HepG2 (cell line): ENCODE data around the gene NRAP. TPM values are rescaled to one million over a fixed set of nuclear protein-coding genes. Genes with fewer than 3 reads are reported as not detected.

Source experiments
- AHR ChIP-seq: IDR thresholded peaks from 2 replicates; pipeline ENCODE4 v1.6.1; 2018; ENCODE audit warnings: missing genetic modification reagents, missing compliant biosample characterization
- ASH2L ChIP-seq: fragments of 300-600, 200-600 bp; sonication (generic); IDR thresholded peaks from 2 replicates; pipeline ENCODE4 v1.7.0; 2017; ENCODE audit warnings: low read depth, mild to moderate bottlenecking, moderate library complexity, mixed read lengths, low read length; ENCODE audit not compliant: insufficient read length
- ATF7-NPFF ChIP-seq: sonication (generic); formaldehyde crosslinking; IDR thresholded peaks from 2 replicates; pipeline ENCODE4 v1.8.1; 2023; ENCODE audit warnings: mild to moderate bottlenecking, low read depth, missing genetic modification reagents, moderate library complexity
- DNMT3B ChIP-seq: conservative IDR thresholded peaks from 2 replicates; pipeline ENCODE4 v1.6.1; 2016; ENCODE audit warnings: missing biosample characterization, control low read depth
- HNRNPLL ChIP-seq: fragments of 200-400 bp; formaldehyde crosslinking; IDR thresholded peaks from 2 replicates; pipeline ENCODE4 v1.6.1; 2017; ENCODE audit warnings: mild to moderate bottlenecking, low read depth, low read length; ENCODE audit not compliant: poor library complexity, severe bottlenecking
- KAT7 ChIP-seq: IDR thresholded peaks from 2 replicates; pipeline ENCODE4 v1.6.1; 2018; ENCODE audit warnings: borderline replicate concordance, missing compliant biosample characterization
- MAFF ChIP-seq: IDR thresholded peaks from 2 replicates; pipeline ENCODE4 v1.6.1; 2011; ENCODE audit warnings: low read depth, low read length, improper control_type of control experiment
- MTF1 ChIP-seq: sonication (generic); formaldehyde crosslinking; IDR thresholded peaks from 2 replicates; pipeline ENCODE4 v1.5.0; 2020; ENCODE audit warnings: missing genetic modification reagents
- NFE2 ChIP-seq: sonication (generic); formaldehyde crosslinking; IDR thresholded peaks from 2 replicates; pipeline ENCODE4 v1.4.0; 2020; ENCODE audit warnings: missing genetic modification reagents
- PHF5A ChIP-seq: IDR thresholded peaks from one replicate; pipeline ENCODE4 v1.6.1; 2018; ENCODE audit warnings: low read depth, missing genetic modification reagents; ENCODE audit not compliant: unreplicated experiment
- SP2 ChIP-seq: sonication (generic); formaldehyde crosslinking; IDR thresholded peaks from 2 replicates; pipeline ENCODE4 v1.5.1; 2020; ENCODE audit warnings: mild to moderate bottlenecking, missing genetic modification reagents
- THYN1 ChIP-seq: sonication (generic); formaldehyde crosslinking; IDR thresholded peaks from 2 replicates; pipeline ENCODE4 v1.8.1; 2023; ENCODE audit warnings: low read depth, mild to moderate bottlenecking, moderate library complexity, missing genetic modification reagents, borderline replicate concordance
- ZBTB7B ChIP-seq: sonication (generic); formaldehyde crosslinking; IDR thresholded peaks from 2 replicates; pipeline ENCODE4 v1.4.0; 2020; ENCODE audit warnings: missing genetic modification reagents
- ZNF430 ChIP-seq: sonication (generic); formaldehyde crosslinking; IDR thresholded peaks from 2 replicates; pipeline ENCODE4 v1.9.0; 2021; ENCODE audit warnings: mild to moderate bottlenecking, missing genetic modification reagents
- ZNF501 ChIP-seq: sonication (generic); formaldehyde crosslinking; IDR thresholded peaks from 2 replicates; pipeline ENCODE4 v1.5.1; 2020; ENCODE audit warnings: mild to moderate bottlenecking, moderate library complexity, missing genetic modification reagents
- polyA plus RNA-seq, 8 experiments: library from polyadenylated mRNA; depleted of rRNA in 3 of 8; stranded (reverse) in 7 of 8; unstranded in 1 of 8; fragments of >200 nt; fragmentation: Illumina TruSeq in 4 of 8; extraction: Trizol in 4 of 8; gene quantifications; 2 replicates each; pipeline versions ENCODE4 v1.2.1 to v1.2.3, GENCODE V29; 2011 to 2016; ENCODE audit warnings: low read depth in 4 of 8, missing spikeins in 1 of 8, mixed read lengths in 1 of 8; ENCODE audit not compliant: insufficient read depth in 1 of 8
- total RNA-seq, 5 experiments: library from RNA; depleted of rRNA; stranded (reverse); fragments of >200 nt; fragmentation: Illumina TruSeq; extraction: Trizol; gene quantifications; 2 replicates each; pipeline ENCODE4 v1.2.3, GENCODE V29; 2016; ENCODE audit warnings: low read depth in 1 of 5
- TF ChIP-seq, protein P1 (sequence below): sonication (generic); formaldehyde crosslinking; IDR thresholded peaks from 2 replicates; pipeline ENCODE4 v1.4.0; 2020; ENCODE audit warnings: missing genetic modification reagents
- TF ChIP-seq, protein P2 (sequence below): IDR thresholded peaks from 2 replicates; pipeline ENCODE4 v1.6.1; 2016; ENCODE audit warnings: missing compliant biosample characterization, missing genetic modification reagents, borderline replicate concordance
- TF ChIP-seq, protein P3 (sequence below): sonication (generic); formaldehyde crosslinking; IDR thresholded peaks from 2 replicates; pipeline ENCODE4 v1.4.0; 2020; ENCODE audit warnings: missing genetic modification reagents
- TF ChIP-seq, protein P4 (sequence below): sonication (generic); formaldehyde crosslinking; IDR thresholded peaks from 2 replicates; pipeline ENCODE4 v1.5.1; 2020; ENCODE audit warnings: missing genetic modification reagents, mild to moderate bottlenecking, borderline replicate concordance
- TF ChIP-seq, protein P5 (sequence below): sonication (generic); formaldehyde crosslinking; IDR thresholded peaks from 2 replicates; pipeline ENCODE4 v1.8.0; 2022; ENCODE audit warnings: missing genetic modification reagents, mild to moderate bottlenecking, borderline replicate concordance

Gene NRAP
- total and polyA plus RNA-seq, 2 of the 13 experiments (the other 11 are each of a cell fraction or from before 2014, with no cell fraction given), result not detected

DNA sequence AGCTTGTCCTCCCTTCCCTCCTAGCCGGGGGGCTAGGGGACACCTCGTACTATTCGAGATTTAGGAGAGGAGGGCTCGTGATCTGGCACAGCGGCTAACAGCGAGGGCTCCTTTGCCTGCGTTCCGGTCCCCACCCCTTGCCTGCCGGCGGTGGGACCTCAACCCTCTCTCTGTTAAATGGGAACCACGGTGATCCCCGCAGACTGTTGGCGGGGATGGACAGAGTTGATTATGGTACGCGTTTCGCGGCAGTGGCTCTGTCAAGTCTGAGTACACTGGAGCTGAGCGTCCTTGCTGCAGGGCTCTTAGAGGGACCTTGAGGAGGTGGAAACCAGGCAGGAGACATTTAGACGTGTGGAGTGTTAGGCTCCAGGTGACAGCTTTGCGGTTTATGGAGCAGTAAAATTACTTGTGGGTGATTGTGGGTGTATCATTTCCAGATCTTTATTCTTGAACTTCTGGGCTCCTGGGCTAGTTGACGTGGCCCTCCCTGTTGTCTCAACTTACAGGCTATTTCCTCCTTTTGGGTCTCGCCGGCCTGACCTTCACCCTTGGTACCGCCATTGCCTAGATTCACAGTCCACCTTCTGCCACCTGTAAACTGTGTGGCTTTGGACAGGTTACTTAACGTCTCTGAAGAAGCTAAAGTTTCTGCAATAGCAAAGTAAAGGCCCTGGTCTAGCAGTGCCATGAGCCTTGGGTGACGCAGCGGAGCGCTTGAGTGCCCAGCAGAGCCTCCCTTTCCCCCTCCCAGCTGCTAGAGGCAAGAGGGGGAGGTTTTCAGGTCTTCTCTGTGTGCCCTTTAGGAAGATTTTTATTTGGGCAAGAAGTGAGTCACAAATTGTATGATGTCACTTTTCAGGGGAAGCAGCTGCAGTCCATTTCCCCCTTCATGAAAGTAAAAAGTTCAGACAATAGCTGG is 16.6 kb upstream of the NRAP start (continued):
- TF ChIP-seq, protein P1, sequence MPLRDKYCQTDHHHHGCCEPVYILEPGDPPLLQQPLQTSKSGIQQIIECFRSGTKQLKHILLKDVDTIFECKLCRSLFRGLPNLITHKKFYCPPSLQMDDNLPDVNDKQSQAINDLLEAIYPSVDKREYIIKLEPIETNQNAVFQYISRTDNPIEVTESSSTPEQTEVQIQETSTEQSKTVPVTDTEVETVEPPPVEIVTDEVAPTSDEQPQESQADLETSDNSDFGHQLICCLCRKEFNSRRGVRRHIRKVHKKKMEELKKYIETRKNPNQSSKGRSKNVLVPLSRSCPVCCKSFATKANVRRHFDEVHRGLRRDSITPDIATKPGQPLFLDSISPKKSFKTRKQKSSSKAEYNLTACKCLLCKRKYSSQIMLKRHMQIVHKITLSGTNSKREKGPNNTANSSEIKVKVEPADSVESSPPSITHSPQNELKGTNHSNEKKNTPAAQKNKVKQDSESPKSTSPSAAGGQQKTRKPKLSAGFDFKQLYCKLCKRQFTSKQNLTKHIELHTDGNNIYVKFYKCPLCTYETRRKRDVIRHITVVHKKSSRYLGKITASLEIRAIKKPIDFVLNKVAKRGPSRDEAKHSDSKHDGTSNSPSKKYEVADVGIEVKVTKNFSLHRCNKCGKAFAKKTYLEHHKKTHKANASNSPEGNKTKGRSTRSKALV (CRISPR knock-in tag), result no peak
- TF ChIP-seq SP2 (CRISPR knock-in tag) (no peak), THYN1 (CRISPR knock-in tag) (no peak), ASH2L (no peak), ATF7-NPFF (CRISPR knock-in tag) (no peak; the same call in 1 of the 2 replicates), ZNF430 (CRISPR knock-in tag) (no peak), ZNF501 (no peak), MTF1 (CRISPR knock-in tag) (no peak), ZBTB7B (no peak), HNRNPLL (no peak), PHF5A (CRISPR knock-in tag) (no peak), MAFF (no peak), DNMT3B (CRISPR knock-in tag) (no peak), AHR (CRISPR knock-in tag) (0 out of 2 replicates have a peak, but pooled peaks have one; percentile 43), NFE2 (CRISPR knock-in tag) (no peak), KAT7 (0 out of 2 replicates have a peak, but pooled peaks have one; percentile 38)
- TF ChIP-seq, protein P2, sequence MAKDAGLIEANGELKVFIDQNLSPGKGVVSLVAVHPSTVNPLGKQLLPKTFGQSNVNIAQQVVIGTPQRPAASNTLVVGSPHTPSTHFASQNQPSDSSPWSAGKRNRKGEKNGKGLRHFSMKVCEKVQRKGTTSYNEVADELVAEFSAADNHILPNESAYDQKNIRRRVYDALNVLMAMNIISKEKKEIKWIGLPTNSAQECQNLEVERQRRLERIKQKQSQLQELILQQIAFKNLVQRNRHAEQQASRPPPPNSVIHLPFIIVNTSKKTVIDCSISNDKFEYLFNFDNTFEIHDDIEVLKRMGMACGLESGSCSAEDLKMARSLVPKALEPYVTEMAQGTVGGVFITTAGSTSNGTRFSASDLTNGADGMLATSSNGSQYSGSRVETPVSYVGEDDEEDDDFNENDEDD (CRISPR knock-in tag), result no peak
- TF ChIP-seq, protein P3, sequence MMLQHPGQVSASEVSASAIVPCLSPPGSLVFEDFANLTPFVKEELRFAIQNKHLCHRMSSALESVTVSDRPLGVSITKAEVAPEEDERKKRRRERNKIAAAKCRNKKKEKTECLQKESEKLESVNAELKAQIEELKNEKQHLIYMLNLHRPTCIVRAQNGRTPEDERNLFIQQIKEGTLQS, result no peak
- TF ChIP-seq, protein P4, sequence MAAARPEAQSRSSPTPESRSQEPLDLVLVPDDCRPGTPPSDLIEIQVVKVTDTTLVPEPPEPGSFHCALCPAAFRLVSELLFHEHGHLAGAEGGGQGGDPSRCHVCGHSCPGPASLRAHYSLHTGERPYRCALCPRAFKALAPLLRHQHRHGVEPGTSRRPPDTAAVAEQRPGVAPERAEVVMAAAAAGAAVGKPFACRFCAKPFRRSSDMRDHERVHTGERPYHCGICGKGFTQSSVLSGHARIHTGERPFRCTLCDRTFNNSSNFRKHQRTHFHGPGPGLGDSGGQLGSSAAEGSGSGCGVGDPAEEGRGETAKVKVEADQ, result no peak
- TF ChIP-seq, protein P5, sequence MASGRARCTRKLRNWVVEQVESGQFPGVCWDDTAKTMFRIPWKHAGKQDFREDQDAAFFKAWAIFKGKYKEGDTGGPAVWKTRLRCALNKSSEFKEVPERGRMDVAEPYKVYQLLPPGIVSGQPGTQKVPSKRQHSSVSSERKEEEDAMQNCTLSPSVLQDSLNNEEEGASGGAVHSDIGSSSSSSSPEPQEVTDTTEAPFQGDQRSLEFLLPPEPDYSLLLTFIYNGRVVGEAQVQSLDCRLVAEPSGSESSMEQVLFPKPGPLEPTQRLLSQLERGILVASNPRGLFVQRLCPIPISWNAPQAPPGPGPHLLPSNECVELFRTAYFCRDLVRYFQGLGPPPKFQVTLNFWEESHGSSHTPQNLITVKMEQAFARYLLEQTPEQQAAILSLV (CRISPR knock-in tag), result peak; percentile 16; the same call in 1 of the 2 replicates
